ENCODE results near the gene TOX2. TPM values are rescaled to one million over a fixed set of nuclear protein-coding genes. Genes with fewer than 3 reads are reported as not detected.

Gene TOX2
- total RNA-seq, 3 donors from 2014 or later (not counting 1 experiment from before 2014, with no cell fraction given) = 0.93 to 1.8 (median 1.2) TPM

GRCh38 chr20:44026647-44027342, 112.1 kb downstream of the TOX2 start:
- no peak for TF ChIP-seq CTCF (IDR thresholded peaks at IDR 0.05)
- Histone ChIP-seq H3K27me3 (ENCODE audit: control insufficient read depth, insufficient read depth, low read length) (peaks cover 33% of the 10 kb centered on the region), H3K9me3 (ENCODE audit: control insufficient read depth, insufficient read depth, low read length) (no peaks in the 10 kb centered on the region), H3K36me3 (ENCODE audit: control insufficient read depth, insufficient read depth, low read length) (no peaks in the 10 kb centered on the region), H3K4me3 (ENCODE audit: low read length) (no peak overlapping the region), H3K4me1 (ENCODE audit: control insufficient read depth, insufficient read depth, low read length) (peaks cover 41% of the 10 kb centered on the region), H3K27ac (ENCODE audit: low read length) (no peak overlapping the region)
- intact Hi-C loops (cut with micrococcal nuclease) = loop anchor here (5.0 kb wide), 1 partner anchor 41 kb away; no protein-coding TSS in a partner anchor
- Mint-ChIP-seq H3K4me3 (no peak overlapping the region), H3K9me3 (no peaks in the 10 kb centered on the region), H3K27me3 (ENCODE audit: low read depth in 2 of 2) (peaks cover 70 to 75% of the 10 kb centered on the region in 2 donors), H3K4me1 (peaks cover 35 to 49% of the 10 kb centered on the region in 2 donors), H3K36me3 (no peaks in the 10 kb centered on the region), H3K27ac (no peak overlapping the region)
- no peak for ATAC-seq
- no peak for DNase-seq
- 93% methylated on average over 9 of the region's 9 CpGs for WGBS (ENCODE audit: insufficient coverage)

GRCh38 chr20:44027343-44028002, 112.8 kb downstream of the TOX2 start:
- Mint-ChIP-seq H3K27ac (no peak overlapping the region), H3K27me3 (ENCODE audit: low read depth in 2 of 2) (peaks cover 74 to 77% of the 10 kb centered on the region in 2 donors), H3K36me3 (no peaks in the 10 kb centered on the region), H3K4me1 (peaks cover 35 to 55% of the 10 kb centered on the region in 2 donors), H3K9me3 (no peaks in the 10 kb centered on the region), H3K4me3 (no peak overlapping the region)
- ATAC-seq (no peak), DNase-seq (no peak)
- Histone ChIP-seq H3K27ac (ENCODE audit: low read length) (no peak overlapping the region), H3K27me3 (ENCODE audit: control insufficient read depth, insufficient read depth, low read length) (peaks cover 27% of the 10 kb centered on the region), H3K36me3 (ENCODE audit: control insufficient read depth, insufficient read depth, low read length) (no peaks in the 10 kb centered on the region), H3K9me3 (ENCODE audit: control insufficient read depth, insufficient read depth, low read length) (no peaks in the 10 kb centered on the region), H3K4me3 (ENCODE audit: low read length) (no peak overlapping the region), H3K4me1 (ENCODE audit: control insufficient read depth, insufficient read depth, low read length) (peaks cover 35% of the 10 kb centered on the region)
- WGBS (ENCODE audit: insufficient coverage) = 95% methylated on average over 11 of the region's 11 CpGs
- no peak for TF ChIP-seq CTCF (IDR thresholded peaks at IDR 0.05)
- intact Hi-C loops (cut with micrococcal nuclease) = loop anchor here (5.0 kb wide), 1 partner anchor 40 kb away; no protein-coding TSS in a partner anchor

GRCh38 chr20:44028003-44028730, 113.5 kb downstream of the TOX2 start:
- Mint-ChIP-seq H3K9me3 (no peaks in the 10 kb centered on the region), H3K36me3 (no peaks in the 10 kb centered on the region), H3K27me3 (ENCODE audit: low read depth in 2 of 2) (peaks cover 73 to 78% of the 10 kb centered on the region in 2 donors), H3K4me3 (peak overlapping the region; percentile 93), H3K27ac (peak overlapping the region in 1 of 2 donors; percentile 91), H3K4me1 (peaks cover 41 to 57% of the 10 kb centered on the region in 2 donors)
- H3K4me3 ChIP-seq (ENCODE audit: low read length) = no peak overlapping the region
- H3K27me3 ChIP-seq (ENCODE audit: control insufficient read depth, insufficient read depth, low read length) = peaks cover 23% of the 10 kb centered on the region
- no peaks in the 10 kb centered on the region for H3K9me3 ChIP-seq (ENCODE audit: control insufficient read depth, insufficient read depth, low read length)
- DNase-seq = no peak
- no peak overlapping the region for H3K27ac ChIP-seq (ENCODE audit: low read length)
- H3K36me3 ChIP-seq (ENCODE audit: control insufficient read depth, insufficient read depth, low read length) = no peaks in the 10 kb centered on the region
- H3K4me1 ChIP-seq (ENCODE audit: control insufficient read depth, insufficient read depth, low read length) = peaks cover 34% of the 10 kb centered on the region
- ATAC-seq = no peak
- intact Hi-C loops (cut with micrococcal nuclease) = loop anchor here (5.0 kb wide), 1 partner anchor 39 kb away; no protein-coding TSS in a partner anchor
- no peak for TF ChIP-seq CTCF (IDR thresholded peaks at IDR 0.05)
- WGBS (ENCODE audit: insufficient coverage) = 98% methylated on average over 7 of the region's 7 CpGs
